Vagina (tissue), 2 donors: ENCODE results near the gene USP6NL.

ENCODE experiments used
- POLR2A ChIP-seq, 2 donors: fragments of 450-650 bp; IDR thresholded peaks; one replicate each; pipeline ENCODE4 v1.6.1; 2017; ENCODE audit warnings: antibody characterized with exemption in 2 of 2, mild to moderate bottlenecking in 2 of 2, moderate library complexity in 2 of 2
- TF ChIP-seq, protein P1 (sequence below), 3 experiments: fragments of 450-650 bp in 2 of 3; fragments of 200-600 bp in 1 of 3; sonication (generic) in 1 of 3; IDR thresholded peaks; one replicate each; pipeline ENCODE4 v1.5.1; 2017 to 2019; ENCODE audit warnings: antibody characterized with exemption in 3 of 3, mild to moderate bottlenecking in 2 of 3, moderate library complexity in 2 of 3

DNA sequence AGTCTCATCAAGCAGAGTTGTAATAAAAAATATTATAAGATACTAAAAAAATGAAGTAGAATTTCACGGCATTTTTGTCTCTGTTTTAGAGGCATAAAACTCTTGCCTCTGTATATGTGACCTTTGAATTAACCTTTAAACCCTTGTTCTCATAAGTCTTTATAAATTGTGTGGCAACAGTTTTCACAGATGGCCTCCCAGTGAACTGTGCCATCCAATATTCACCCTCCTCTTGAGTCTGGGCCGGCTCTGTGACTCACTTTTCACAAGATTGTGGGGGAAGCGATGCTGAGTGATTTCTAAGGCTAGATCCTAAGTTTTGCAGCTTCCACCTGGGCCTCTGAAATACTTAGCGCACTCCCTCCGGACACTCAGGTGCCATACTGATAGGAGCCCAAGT is 4.6 kb upstream of the USP6NL start:
- no peak for TF ChIP-seq POLR2A (IDR thresholded peaks at IDR 0.05)
- TF ChIP-seq, protein P1, sequence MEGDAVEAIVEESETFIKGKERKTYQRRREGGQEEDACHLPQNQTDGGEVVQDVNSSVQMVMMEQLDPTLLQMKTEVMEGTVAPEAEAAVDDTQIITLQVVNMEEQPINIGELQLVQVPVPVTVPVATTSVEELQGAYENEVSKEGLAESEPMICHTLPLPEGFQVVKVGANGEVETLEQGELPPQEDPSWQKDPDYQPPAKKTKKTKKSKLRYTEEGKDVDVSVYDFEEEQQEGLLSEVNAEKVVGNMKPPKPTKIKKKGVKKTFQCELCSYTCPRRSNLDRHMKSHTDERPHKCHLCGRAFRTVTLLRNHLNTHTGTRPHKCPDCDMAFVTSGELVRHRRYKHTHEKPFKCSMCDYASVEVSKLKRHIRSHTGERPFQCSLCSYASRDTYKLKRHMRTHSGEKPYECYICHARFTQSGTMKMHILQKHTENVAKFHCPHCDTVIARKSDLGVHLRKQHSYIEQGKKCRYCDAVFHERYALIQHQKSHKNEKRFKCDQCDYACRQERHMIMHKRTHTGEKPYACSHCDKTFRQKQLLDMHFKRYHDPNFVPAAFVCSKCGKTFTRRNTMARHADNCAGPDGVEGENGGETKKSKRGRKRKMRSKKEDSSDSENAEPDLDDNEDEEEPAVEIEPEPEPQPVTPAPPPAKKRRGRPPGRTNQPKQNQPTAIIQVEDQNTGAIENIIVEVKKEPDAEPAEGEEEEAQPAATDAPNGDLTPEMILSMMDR (IDR thresholded peaks at IDR 0.05), result no peak
